Panc1 (cell line): ENCODE measurements around the gene MAP2K3.

Experiments used
- CTCF ChIP-seq: fragments of 450-650 bp; IDR thresholded peaks from 2 replicates; pipeline ENCODE4 v1.5.1; 2017; ENCODE audit warnings: mild to moderate bottlenecking
- SIN3A ChIP-seq: IDR thresholded peaks from 2 replicates; pipeline ENCODE4 v1.6.1; 2012; ENCODE audit warnings: low read depth, mild to moderate bottlenecking, low read length, moderate library complexity, borderline replicate concordance; ENCODE audit not compliant: insufficient read depth

GRCh38 chr17:21258593-21258992 is 25.9 kb upstream of the MAP2K3 start:
- TF ChIP-seq CTCF: no peak
- no peak for TF ChIP-seq SIN3A
